Peyer's patch (tissue), 4 donors: ENCODE measurements around the gene ATP1A1.

ENCODE experiments used
- POLR2A ChIP-seq, 2 donors: fragments of 450-650 bp; IDR thresholded peaks; one replicate each; pipeline ENCODE4 v1.5.1; 2017; ENCODE audit warnings: antibody characterized with exemption in 2 of 2, mild to moderate bottlenecking in 2 of 2, moderate library complexity in 2 of 2
- TF ChIP-seq, protein P1 (sequence below), 6 experiments: fragments of 450-650 bp in 4 of 6; fragments of 200-600 bp in 2 of 6; sonication (generic) in 1 of 6; IDR thresholded peaks; one replicate each; pipeline ENCODE4 v1.5.1; 2017 to 2019; ENCODE audit warnings: antibody characterized with exemption in 6 of 6, mild to moderate bottlenecking in 3 of 6, moderate library complexity in 1 of 6

DNA sequence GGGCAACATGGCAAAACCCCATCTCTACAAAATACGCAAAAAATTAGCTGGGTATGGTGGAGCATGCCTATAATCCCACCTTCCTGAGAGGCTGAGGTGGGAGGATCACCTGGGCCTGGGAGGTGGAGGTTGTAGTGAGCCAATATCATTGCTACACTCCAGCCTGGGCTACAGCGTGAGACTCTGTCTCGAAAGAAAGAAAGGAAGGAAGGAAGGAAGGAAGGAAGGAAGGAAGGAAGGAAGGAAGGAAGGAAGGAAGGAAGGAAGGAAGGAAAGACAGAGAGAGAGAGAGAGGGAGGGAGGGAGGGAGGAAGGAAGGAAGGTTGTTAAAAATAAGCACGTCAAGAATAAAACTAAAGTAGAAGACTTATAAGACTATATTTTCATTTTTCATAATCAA is 17.0 kb upstream of the ATP1A1 start:
- TF ChIP-seq, protein P1, sequence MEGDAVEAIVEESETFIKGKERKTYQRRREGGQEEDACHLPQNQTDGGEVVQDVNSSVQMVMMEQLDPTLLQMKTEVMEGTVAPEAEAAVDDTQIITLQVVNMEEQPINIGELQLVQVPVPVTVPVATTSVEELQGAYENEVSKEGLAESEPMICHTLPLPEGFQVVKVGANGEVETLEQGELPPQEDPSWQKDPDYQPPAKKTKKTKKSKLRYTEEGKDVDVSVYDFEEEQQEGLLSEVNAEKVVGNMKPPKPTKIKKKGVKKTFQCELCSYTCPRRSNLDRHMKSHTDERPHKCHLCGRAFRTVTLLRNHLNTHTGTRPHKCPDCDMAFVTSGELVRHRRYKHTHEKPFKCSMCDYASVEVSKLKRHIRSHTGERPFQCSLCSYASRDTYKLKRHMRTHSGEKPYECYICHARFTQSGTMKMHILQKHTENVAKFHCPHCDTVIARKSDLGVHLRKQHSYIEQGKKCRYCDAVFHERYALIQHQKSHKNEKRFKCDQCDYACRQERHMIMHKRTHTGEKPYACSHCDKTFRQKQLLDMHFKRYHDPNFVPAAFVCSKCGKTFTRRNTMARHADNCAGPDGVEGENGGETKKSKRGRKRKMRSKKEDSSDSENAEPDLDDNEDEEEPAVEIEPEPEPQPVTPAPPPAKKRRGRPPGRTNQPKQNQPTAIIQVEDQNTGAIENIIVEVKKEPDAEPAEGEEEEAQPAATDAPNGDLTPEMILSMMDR (IDR thresholded peaks at IDR 0.05) = no peak
- TF ChIP-seq POLR2A (IDR thresholded peaks at IDR 0.05) = no peak
